GM10266 (cell line): ENCODE results near the gene TMEM108.

Experiments used
- DNase-seq: peaks from one replicate; pipeline ENCODE4 v3.0.0; 2012; ENCODE audit errors: extremely low spot score
- TF ChIP-seq, protein P1 (sequence below): IDR thresholded peaks from 2 replicates; pipeline ENCODE4 v1.5.1; 2012; ENCODE audit warnings: mild to moderate bottlenecking, low read depth; ENCODE audit not compliant: control insufficient read depth, insufficient read depth; ENCODE audit errors: missing control alignments

Gene TMEM108

DNA sequence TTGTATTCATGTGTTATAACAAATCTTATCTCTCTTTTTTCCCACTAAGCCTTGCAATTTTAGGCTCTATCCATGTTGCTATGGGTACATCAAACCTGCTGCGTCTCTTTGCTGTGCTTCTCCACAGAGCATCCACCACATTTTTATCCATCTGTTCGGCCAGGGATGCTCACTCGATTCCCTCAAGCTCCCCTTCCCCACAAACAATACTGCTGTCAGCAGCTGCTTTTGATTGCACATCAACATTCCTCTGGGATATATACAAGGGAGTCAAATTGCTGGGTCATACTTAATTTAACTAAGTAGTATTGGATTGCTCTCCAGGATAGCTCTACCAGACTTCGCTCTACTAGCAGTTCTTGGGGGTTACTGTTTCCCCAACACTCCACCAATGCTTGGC is 36.8 kb downstream of the TMEM108 start:
- TF ChIP-seq, protein P1, sequence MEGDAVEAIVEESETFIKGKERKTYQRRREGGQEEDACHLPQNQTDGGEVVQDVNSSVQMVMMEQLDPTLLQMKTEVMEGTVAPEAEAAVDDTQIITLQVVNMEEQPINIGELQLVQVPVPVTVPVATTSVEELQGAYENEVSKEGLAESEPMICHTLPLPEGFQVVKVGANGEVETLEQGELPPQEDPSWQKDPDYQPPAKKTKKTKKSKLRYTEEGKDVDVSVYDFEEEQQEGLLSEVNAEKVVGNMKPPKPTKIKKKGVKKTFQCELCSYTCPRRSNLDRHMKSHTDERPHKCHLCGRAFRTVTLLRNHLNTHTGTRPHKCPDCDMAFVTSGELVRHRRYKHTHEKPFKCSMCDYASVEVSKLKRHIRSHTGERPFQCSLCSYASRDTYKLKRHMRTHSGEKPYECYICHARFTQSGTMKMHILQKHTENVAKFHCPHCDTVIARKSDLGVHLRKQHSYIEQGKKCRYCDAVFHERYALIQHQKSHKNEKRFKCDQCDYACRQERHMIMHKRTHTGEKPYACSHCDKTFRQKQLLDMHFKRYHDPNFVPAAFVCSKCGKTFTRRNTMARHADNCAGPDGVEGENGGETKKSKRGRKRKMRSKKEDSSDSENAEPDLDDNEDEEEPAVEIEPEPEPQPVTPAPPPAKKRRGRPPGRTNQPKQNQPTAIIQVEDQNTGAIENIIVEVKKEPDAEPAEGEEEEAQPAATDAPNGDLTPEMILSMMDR, result no peak
- DNase-seq, result no peak

DNA sequence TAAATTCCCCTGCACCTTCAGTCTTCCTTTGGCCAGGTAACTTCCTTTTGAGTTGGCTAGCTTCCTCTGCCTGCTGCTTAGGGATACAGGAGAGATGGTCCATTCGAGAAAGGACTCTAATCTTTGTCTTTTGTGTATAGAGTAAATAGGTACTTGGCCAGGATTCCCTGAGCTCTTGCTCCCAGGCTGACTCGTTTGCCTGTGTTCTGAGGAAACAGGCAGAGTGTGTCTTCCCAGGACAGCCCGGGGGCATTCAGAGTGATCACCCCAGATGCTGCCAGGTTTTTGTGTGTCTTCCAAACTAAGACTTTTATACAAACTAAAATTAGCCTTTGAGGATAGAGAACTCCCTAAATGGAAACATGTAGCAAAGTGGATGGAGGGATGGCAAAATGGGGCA is 39.5 kb downstream of the TMEM108 start:
- DNase-seq, result no peak
- TF ChIP-seq, protein P1, result no peak

DNA sequence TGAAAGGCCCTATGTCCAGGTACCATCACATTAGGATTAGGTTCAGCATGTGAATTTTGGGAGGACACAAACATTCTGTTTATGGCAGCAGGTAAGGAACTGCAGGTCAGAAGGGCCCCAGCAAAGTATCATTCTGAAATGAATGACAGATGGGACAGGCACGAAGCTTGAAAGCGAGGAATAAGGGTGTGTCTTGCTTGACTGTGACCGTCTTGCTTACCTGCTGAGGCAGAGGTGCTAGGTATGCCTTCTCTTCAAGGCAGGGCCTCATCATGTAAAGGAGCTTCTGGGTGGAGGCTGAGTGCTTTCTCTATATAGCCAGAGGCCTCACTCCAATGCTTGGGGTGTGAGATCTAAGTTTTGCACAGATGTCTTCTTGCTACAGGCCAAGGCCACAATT is 41.4 kb downstream of the TMEM108 start:
- TF ChIP-seq, protein P1, result no peak
- no peak for DNase-seq

DNA sequence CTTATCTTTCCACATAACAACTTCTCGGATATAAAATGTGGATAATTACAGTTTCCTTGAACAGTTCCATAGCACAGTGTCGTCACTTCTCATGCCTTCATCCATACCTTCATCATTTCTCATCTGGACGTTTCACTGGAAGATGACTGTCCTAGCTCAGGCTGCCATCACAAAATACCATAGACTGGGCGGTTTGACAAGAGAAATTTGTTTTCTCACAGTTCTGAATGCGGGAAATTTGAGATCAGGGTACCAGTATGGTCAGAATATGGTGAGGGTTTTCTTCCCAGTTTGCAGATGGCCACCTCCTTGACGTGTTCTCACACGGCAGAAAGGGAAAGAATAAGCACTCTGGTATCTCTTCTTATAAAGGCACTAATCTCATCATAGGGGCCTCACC is 42.8 kb downstream of the TMEM108 start:
- DNase-seq, result no peak
- TF ChIP-seq, protein P1, result no peak

DNA sequence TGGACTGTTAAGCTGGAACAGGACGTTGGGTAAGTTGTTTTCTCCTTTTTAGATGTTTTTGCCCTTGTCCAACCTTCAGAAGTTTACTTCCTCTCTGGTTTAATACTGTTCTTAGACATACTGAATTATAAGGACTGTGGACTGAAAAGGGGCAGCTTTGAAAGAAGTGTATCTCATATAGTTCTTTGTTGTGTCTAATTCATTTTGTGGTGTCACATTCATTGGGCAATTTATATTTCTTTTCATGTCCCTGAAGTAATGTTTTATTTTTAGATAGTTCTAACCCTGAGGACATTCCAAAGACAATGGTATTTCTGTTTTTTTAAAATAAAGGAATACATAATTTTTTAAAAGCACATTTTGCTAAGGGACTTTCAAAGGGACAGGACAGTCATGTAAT is 45.2 kb downstream of the TMEM108 start:
- TF ChIP-seq, protein P1, result no peak

DNA sequence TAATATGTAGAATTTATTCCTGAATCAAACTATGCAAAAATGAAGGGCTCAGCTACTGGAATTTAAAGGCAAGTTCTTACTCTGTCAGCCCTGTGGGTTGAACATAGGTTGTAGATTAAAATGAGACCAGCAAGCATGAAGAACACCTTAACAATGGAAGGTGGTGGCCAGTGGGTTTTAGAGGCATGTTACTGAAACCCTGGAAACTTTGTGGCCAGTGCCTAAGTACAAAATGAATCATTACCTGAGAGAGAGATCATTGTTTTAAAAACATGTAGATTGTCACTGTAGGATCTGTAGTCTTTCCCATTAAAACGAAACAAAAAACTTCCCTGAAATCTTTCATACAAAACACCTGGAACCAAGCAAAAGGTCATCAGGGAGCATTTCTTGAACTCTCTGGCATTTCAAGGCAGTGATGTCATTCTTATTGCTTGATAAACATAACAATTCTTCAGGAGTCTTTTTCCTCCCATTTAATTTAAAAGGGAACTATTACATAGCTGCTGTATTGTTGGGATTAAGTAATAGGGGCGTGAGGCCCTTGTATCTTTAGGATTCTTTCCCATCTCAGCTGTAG is 51.8 kb downstream of the TMEM108 start:
- no peak for DNase-seq
- TF ChIP-seq, protein P1, result no peak

More for the DNA sequence above, 45.2 kb downstream of the TMEM108 start:
- no peak for DNase-seq

DNA sequence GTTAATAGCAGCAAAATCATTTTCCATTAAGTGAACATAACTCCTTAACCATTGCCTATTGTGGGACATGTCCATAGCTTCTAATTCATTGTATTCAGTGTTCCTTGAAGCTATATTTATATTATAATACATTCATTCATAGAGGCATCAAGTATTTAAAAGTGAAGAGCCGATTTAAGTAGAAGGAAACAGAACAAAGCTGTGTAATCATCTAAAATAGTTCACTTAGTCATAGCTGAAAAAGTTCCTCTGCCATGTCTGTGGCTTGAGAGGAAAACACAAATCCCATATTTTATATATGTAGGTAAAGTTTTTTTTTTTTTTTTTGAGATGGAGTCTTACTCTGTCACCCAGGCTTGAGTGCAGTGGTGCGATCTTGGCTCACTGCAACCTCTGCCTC is 54.5 kb downstream of the TMEM108 start:
- no peak for DNase-seq
- TF ChIP-seq, protein P1, result no peak
